ENCODE data around the gene SLC39A5.

GRCh38 chr12:56198836-56199235 is 31.0 kb upstream of the SLC39A5 start:
- TF ChIP-seq EP300 (IDR thresholded peaks at IDR 0.05), result no peak
- no peak for TF ChIP-seq CTCF (IDR thresholded peaks at IDR 0.05)
